Ureter (tissue), 1 donor: Measurements from ENCODE around the gene ITPR1. TPM values are rescaled to one million over a fixed set of nuclear protein-coding genes. Genes with fewer than 3 reads are reported as not detected.

Experiments used
- DNase-seq: peaks from one replicate; pipeline ENCODE4 v3.0.0-alpha.2; 2020; ENCODE audit warnings: low spot score
- total RNA-seq: library from RNA; stranded (reverse); gene quantifications from one replicate; pipeline ENCODE4 v1.2.4, GENCODE V29; 2023
- donor health status: DM: yes; HTN: yes; CAD: no.

The ITPR1 gene
- total RNA-seq, 1 donor from 2014 or later = 98.1 TPM

DNA sequence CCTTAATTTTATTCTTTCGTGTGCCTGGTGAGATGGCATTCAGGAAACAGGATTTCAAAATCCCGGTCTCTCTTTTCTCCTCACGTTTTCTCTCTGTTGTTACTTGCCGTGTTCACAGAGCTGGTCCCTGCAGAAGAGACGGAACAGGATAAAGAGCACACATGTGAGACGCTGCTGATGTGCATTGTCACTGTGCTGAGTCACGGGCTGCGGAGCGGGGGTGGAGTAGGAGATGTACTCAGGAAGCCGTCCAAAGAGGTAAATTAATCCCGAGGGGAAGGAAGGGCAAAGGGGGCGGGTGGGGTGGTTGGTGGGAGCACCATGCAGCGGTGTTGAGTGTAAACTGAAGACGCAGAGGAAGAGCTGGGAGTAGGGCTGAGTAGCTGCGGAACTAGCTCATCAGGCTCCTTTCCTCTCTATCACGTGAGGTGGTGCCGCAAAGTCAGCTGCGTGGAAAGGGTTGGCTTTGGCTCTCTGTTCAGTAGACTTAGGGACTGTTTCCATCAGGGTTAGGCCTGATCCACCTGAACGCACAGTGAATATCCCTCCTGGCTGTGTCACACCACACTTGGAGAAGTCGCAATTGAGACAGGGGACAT lies 321.3 kb downstream of the ITPR1 start:
- no peak for DNase-seq

DNA sequence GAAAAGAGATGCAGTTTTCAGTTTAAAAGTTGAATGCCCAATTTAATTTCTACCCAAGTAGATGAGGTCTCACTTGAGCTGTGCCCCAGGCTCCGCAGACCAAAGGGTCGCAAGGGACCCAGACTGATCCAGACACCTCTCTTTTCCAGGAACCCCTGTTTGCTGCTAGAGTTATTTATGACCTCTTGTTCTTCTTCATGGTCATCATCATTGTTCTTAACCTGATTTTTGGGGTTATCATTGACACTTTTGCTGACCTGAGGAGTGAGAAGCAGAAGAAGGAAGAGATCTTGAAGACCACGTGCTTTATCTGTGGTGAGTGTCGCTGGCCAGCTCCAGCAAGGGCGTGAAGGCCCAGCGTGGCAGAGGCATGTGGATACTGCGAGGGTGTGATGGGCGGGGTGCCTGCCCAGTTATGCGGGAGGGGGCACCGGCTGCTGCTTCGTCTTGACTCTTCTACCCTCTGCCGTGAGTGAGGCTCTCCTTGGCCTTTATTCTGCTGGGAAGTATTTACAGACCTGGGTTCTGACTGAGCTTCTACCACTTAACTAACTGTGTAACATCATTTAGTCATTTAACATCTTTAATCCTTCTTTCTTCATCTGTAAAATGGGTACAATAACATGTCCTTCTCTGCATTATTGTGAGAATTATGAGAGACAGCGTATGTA lies 321.9 kb downstream of the ITPR1 start:
- DNase-seq = no peak

DNA sequence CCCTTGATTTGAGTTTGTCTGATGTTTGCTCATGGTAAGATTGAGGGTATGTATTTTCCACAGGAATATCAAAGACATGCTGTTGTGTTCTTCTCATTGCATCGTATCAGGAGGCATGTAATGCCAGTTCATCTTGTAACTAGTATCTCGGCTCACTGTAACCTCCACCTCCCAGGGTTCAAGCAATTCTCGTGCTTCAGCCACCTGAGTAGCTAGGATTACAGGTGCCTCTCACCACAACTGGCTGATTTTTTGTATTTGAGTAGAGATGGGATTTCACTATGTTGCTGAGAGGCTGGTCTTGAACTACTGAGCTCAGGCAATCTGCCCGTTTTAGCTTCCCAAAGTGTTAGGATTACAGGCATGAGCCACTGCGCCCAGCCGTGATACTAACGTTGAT lies 323.2 kb downstream of the ITPR1 start:
- DNase-seq = no peak

DNA sequence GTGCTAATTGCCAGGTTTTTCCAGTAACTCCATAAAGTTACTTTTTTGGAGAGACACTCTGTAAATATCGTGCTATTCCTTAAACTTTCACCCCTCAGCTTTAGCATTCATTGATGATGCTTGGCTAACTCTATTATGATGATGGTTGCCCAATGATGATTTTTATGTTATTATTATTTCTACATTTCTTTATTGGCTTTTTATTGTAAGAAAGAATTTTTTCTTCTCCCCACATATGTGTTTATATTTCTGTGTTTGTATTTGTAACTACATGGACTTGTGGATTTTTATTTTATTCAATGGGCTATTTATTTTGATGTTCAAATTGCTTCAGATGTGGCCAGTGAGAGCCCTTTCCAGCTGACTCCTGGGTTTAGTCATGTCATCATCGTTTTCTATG lies 323.6 kb downstream of the ITPR1 start:
- DNase-seq = no peak

DNA sequence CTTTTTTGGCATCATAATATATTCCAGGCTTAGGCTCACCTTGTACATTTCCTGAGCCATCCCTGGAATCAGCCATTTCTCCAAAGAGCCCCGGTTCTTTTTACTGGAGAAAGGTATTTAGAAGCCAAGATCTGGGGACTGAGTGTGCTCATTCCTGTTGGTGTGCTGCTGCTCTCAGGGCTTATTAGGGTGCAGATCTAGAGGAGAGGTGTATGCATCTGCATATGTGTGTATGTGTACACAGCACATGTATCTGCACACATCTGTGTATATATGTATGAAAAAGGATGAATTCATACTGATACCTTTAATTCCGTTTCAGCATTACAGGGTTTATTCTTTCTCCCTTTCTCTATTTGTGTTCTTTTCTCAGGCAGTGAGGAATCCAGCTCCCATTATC lies 324.0 kb downstream of the ITPR1 start:
- no peak for DNase-seq

DNA sequence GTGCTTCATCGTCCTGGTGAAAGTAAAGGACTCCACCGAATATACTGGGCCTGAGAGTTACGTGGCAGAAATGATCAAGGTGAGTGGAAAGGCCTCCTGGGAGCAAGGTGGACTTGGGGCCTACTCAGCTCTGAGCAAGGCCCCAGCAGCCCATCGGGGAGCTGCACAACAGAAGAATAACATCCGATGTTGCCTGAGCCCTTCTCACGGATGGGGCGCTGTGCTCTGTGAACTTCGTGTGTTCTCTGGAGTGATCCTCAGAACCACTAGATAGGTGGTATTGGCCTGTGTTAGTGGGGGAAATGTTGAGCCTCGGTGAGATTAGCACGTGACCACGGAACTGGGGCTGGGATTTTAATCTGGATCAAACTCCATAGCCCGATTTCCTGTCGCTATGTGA lies 325.0 kb downstream of the ITPR1 start:
- DNase-seq = no peak

DNA sequence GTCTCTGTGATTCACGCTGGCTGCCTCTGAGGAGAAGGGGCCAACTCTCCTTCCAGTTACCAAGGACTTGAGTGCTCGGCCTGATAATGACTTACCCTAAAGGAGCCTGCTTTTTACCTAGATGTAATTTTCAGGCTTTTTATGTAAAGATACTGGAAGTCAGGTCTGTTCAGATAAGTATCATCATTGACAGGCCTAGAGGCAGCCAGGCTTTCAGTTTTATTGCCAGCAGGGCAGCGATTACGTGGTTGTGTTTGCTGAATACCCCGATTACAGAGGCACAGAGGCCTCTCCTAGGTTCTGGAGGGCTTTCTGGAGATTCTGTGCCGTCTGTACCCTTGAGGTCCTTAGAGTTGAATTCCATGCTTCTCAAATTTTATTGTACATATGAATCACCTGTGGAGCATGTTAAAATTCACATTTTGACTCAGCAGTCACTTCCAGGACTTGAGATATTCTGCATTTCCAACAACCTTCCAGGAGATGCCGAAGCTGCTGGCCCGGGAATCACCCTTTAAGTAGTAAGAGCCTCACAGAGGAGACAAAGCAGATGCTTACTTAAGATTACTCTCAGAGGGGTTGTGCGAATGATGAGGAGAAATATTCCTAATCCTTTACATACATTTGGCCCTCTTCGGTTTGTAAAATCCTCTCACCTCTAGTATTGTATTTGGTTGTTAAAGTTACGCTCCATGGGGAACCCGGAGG lies 326.0 kb downstream of the ITPR1 start:
- no peak for DNase-seq

DNA sequence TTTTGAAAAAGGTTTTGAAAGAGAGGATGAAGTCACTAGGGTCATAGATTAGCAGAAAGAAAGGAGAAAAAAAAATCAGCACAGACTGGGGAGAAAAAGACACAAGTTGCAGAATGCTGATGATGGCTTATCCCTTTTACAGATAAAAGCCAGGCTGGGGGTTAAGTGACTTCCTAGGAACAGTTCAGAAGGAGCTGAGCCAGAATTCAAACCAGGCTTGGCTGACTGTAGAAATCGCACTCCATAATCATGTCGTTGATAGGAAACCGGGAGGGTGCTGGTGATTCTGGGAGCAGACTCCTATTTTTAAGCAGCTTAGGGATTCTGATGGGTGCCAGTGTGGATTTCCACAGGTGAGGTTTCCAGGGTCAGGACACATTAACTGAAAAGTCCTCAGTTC lies 326.6 kb downstream of the ITPR1 start:
- no peak for DNase-seq

DNA sequence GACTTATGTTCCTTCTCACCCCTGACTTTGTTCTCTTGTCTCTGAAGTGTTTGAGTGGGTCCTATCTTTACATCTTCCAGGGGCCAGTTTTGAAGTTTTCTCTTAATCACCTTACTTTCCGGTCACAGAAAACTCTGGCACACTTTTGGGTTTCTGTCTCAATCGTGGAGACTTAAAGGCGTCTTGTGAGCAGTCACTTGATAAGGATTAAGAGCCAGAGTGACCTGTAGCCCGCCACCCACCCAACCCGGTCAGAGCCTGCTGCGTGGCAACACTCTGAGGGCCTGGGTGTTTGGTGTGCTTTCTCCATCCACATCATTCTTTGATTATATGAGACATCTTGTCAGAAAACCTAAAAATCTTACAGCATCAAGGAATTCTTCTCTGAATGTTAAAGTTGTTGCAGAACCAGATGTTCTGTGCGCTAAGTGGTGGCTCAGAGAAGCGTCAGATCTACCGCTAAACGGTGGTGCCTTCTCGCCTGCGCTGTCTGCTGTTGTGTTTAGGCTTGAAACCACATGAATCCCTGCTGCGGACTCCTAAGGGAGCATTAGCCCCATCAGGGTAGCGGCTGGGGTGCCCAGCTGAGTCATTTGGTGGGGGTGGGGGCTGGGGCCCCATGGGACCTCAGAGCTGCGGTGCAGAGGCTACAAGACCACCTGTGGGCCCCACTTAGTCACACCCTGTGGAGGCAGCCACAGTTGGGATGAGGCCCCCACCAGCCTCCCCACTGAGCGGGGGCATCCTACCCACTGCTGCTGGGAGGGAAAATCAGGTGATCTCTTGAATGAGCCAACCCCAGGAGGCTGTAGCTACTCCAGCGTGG lies 327.4 kb downstream of the ITPR1 start:
- DNase-seq = no peak

DNA sequence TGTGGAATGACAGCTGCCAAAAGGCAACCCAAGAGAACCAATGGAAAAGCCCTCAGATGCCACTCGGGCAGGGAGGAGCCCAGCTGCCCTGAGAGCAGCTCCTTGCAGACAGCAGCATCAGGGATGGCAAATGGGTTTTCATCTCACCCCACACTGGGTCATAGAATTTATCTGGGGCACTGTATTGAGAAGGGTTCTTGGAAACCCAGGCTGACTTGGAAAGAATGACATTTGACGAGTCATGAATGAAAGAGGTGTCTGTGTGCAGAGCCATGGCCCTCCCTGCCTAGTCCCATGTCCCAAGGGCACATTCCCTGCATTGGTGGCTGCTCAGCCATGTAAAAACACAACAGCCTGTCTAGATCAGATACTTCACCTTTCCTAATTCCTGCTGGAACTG lies 328.2 kb downstream of the ITPR1 start:
- DNase-seq = no peak

DNA sequence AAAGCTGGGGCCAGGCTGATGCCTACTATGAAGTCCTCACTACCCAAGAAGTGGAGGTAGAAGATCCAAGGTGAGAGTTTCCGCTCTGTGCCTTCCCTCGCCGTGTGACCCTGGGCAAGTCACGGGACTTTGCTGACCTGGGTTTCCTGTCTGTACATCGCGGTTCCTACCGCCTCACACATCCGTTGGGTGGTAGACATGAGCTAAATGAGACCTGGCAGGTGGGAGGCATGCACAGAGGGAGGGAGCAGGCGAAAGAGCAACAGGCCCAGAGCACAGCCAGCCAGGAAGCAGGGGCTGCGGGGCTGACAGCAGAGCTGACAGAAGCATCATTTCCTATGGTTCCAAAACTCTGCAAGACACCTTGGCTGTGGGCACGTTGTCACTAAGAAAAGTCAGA lies 328.8 kb downstream of the ITPR1 start:
- DNase-seq = no peak

DNA sequence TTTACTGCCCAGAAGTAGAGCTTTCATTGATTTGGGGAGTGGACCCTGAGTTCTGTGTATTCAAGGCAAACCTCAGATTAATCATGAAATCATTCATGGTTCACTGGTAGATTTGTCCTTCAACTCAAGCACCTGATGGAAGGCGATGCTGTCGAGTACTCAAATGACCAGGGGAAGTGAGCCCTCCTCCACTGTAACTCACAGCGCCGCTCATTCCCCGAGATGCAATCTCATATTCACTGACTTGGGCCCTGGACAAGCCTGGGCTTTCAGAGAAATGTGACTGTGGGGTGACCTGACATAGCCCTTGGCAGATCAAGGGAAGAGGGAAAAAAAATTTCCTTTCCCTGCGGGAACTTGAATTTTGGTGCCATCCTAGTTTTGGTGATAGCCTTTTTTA lies 329.4 kb downstream of the ITPR1 start:
- DNase-seq = no peak

DNA sequence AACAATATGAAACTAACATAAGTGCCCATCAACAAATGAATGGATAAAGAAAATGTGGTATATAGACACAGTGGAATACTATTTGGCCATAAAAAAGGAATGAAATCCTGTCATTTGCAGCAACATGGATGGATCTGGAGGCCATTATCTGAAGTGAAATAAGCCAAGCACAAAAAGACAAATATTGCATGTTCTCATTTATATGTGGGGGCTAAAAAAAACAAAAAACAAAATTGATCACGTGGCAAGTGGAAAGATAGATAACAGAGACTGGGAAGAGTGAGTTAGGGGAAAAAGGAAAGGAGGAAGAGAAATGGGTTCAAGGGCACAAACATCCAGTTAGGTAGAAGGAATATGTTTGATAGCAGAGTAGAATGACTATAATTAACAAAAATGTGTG lies 330.2 kb downstream of the ITPR1 start:
- DNase-seq = no peak

DNA sequence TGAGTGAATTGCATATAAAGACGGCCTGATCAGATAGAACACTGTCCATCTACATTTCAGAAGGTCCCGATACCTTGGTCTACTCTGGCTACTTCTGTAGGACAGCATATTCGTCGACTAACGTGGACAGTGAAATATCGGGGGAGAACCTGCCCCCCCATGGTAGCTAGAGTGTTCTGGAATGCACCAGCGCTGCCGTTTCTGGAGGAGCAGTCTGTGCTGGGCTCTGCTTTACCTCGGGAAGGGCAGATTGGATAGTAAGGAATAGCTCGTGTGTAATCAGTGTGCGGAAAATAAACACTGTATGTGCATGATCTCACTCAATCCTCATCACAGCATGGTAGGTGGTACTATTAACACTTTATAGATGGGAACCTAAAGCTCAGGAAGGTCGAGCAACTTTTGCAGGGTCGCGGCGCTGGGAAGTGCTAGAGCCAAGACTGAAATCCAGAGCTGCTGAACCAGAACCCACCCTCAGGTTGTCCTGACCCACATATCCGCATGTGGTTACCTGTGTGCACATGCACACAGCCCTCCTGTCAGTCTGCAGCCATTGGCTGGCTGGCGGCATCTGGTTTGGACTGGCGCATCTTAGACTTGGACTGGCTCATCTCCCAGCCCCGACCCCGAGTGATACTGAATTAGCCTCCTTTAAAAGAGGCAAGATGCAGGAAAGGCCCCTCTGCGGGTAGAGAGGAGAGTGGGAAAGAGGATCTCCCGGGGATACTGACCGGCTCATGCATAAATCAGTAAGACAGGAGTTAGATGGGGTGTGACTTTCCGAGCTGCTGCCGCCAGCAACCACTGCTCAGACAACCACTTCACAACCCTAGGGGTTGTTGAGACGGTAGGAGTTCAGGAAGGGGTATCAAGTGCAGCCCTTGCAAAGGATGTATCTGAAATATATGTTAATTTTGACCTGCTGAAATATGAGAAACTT lies 331.1 kb downstream of the ITPR1 start:
- DNase-seq = no peak

DNA sequence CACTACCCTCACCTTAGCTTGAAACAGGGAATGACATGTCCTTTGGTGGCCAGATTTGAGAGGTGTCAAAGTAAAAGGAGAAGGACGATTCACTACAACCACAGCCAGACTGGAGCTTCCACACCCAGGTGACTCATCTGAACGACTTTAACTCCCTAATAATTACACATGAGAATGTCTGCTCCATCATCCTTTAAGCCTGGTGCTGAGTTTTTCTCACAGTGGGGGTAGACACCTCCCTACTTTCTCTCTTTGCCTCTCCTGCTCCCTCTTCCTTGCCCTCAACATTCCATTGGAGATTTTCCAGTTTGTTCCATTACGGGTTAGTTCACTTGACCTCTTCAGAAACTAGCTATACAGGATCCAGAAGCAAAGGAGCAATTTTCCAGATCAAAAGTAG lies 331.8 kb downstream of the ITPR1 start:
- DNase-seq = no peak

DNA sequence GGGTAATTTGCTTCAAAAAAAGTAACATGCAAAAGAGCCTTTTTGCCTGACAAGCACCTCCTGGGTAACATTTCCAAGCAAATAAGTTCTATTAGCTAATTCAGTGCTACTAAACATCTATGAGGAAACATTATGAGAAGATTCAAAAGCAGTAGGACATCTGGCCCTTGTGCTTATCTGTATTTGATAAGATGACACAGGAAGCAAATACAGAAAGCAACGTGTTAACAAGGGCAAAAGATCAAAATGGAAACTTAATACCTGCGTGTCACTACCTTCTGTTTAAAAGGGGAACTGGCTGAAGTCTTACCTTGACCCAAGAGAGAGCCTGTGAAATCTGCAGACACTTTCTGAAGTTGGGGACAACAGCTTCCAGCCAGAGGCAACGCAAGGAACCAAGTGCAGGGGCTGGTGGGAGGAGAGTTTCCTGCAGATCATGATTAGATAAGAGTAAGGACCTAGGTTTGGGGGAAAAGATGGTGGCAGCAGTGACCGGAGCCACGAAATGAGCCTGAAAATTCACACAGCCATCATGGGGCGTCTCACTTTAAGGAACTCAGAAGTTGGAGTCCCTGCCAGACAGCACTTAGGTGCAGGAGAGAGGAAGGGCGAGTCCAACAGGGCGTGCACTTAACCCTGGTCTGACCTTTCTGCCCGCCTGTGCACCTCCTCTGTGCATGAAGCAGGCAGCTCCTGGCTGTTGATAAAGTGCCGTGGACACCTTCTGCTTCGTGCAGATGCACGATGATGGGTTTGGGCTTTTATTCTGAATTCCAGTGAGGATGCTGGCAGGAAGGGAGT lies 332.5 kb downstream of the ITPR1 start:
- no peak for DNase-seq

DNA sequence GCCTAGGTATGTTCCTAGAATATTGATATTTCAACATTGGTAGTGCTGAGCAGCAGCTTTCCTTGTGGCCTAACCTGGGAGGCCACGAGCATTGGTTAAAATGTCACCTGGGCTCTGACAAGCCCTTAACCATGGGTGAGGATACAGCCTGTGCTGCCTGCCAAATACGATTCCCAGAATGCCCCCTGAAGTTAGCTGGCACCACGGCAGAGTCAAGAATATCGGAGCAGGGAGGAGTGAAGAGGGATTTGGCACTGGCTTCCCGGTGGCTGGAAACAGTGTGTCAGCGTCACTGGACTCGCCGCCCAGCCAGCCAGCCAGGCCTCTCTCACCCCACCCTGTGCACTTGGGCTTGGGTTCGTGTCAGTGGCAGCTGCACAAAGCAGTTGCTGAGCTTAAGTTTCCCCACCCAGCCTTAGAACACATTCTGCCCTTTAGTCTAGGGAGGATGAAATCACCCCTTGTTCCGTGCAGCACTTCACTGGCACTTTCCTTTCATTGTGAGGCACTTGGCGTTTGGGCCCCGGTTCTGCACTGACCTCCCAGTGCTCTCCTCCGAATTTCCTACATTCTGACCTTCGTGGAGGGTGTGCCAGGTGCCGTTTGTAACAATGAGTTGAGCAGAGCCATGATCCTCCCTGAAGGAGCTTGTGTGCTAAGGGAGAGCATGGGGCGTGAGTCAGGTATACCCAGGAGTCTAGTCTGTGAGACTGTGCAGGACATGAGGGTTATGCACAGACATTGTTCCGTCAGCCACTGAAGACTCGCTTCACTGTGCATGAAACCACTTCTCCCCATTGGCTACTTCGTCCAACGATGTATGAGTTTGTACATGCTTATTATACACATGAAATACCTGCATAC lies 333.3 kb downstream of the ITPR1 start:
- peak; percentile 76 for DNase-seq

DNA sequence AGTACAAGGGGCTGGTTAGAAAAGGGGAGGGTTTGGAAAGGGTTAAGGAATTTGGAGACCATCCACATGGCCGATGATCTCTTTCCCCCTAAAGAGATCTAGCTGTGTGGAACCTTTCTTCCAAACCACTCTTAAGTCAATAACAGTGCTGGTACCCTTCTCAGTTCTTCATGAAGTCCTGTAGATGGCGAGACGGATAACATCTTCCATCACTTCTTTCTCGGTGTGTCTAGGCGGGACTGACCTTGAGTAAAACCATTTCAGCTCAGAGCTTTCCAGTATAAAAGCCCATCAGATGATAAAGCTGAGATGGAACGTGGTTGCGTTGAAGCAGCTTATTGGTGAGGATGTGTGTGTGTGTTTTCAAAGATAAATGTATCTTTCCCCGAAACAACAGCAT lies 334.6 kb downstream of the ITPR1 start:
- DNase-seq = no peak

DNA sequence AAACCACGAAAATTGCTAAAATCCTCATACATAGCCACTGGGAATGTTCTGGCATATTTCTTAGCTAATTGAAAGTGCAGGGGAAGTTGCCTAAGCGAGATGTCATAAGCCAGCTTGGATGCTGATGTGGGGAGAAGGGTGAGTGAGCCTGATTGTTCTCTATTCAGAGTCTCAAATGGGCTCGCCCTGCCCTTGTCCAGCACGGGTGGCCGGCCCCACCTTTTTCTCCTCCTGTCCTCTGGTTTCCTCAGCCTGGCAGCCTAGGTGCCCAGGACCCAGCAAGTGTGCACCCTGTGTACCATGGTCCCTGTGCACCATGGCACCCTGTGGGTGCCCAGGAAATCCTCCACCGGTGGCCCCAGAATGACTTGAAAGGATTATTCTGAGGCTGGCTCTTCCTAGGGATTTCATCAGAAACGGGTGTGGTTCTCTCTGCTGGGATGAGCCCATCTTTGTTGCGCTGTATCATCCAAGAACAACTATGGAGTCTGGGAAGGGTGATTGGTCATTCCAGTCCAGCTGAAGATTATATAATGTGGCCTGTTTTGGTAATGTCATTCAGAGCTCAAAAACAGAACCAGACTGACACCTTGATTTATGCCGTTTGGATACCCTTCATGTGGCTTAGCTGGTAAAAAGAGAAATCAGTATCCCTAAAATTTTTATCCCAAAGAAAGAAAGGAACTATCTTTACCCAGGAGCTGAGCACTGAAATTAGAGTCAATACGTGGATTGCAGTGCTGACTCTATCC lies 335.3 kb downstream of the ITPR1 start:
- peak; percentile 52 for DNase-seq
